HG03280 (cell line): ENCODE measurements around the gene CDC14C.

Source experiments
- ATAC-seq: cut with Tn5 transposase; IDR thresholded peaks from one replicate; pipeline ENCODE4 v1.9.1; 2021; ENCODE audit warnings: mild to moderate bottlenecking, moderate library complexity; ENCODE audit not compliant: unreplicated experiment

CDC14C gene

DNA sequence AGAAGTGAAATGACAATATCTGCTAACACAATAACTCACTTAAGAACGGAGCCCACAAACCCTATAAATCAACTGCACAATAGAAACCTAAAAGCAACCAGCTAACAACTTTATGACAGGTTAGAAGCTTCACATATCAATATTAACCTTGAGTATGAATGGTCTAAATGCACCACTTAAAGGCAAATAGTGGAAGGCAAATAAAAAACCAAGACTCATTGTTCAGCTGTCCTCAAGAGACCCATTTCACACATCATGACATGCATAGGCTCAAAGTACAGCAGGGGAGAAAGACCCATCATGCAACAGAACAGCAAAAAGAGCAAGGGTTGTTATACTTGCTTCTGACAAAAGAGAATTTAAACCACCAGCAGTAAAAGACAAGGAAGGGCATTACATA is 46.8 kb downstream of the CDC14C start:
- ATAC-seq, result no peak

DNA sequence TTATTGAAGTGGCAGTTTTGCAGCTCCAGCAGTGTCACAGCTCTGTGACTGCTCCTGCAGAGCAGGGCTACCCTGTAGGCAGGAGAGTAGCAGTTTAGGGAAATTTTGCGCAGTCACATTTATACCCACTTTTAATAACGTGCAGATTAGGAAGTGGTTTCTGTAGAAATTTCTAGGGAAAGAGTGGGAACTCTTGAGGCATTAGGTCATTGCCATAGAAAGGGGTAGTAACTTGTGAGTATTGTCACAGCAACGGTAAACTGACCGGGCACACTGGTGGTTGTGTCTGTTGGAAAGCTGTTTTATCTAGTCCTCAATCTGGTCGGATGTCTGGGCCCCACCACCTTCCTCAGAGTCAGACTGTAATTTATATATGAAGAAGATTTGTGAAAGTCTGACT is 51.9 kb downstream of the CDC14C start:
- ATAC-seq, result no peak

DNA sequence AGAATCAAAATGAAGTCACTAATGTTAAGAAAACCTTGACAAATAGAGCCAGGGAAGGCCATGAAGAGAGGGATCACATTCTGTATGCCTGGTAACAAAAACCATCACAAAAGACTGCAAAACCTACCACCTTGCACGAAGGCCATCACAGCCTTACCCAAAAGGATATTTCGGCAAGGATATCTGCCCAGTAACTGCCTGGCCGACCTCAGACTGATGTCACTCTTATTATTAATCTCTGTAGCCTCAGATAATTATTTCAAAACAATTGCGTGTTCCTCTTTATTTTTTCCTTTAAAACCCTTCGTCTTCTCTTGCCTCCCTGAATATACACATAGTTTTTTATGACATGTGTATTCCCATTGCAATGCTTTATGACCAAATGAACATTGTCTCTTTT is 52.5 kb downstream of the CDC14C start:
- ATAC-seq, result no peak
